GM12874 (cell line): ENCODE measurements around the gene EYS.
A peak's percentile ranks its signal among the peaks of the same experiment; 100 is the strongest.

Experiments used
- CTCF ChIP-seq: IDR thresholded peaks from 2 replicates; pipeline ENCODE4 v1.5.1; 2011; ENCODE audit warnings: low read depth, mild to moderate bottlenecking, control low read depth, low read length, moderate library complexity; ENCODE audit not compliant: insufficient read depth

The EYS gene

GRCh38 chr6:65650086-65650485, 56.9 kb downstream of the EYS start:
- TF ChIP-seq CTCF = no peak

GRCh38 chr6:65649392-65649791, 57.6 kb downstream of the EYS start:
- no peak for TF ChIP-seq CTCF

- TF ChIP-seq CTCF = no peak
Observed at GRCh38 chr6:65646544-65646943, 60.5 kb downstream of the EYS start.

- TF ChIP-seq CTCF = no peak
Observed at GRCh38 chr6:65642776-65643175, 64.2 kb downstream of the EYS start.

- 0 out of 2 replicates have a peak, but pooled peaks have one; percentile 6 for TF ChIP-seq CTCF
Observed at GRCh38 chr6:65638047-65638831, 68.8 kb downstream of the EYS start.

GRCh38 chr6:65637289-65638046, 69.6 kb downstream of the EYS start:
- TF ChIP-seq CTCF = no peak

GRCh38 chr6:65633501-65633900, 73.5 kb downstream of the EYS start:
- TF ChIP-seq CTCF = no peak
